ENCODE measurements around the gene KPNA5. TPM values are rescaled to one million over a fixed set of nuclear protein-coding genes. Genes with fewer than 3 reads are reported as not detected.
"Not testable (repeated sequence)": the region's sequence is repeated elsewhere in the genome, so short reads cannot be mapped to it uniquely, and the experiment has no call there.

KPNA5 gene
- 13.5 TPM for total RNA-seq
- long read RNA-seq, full-length matches to known transcripts: 9 of 14 reads
- long read RNA-seq, partial matches to known transcripts: 2 of 14 reads
- long read RNA-seq, other reads (novel, unspliced or antisense): 3 of 14 reads

DNA sequence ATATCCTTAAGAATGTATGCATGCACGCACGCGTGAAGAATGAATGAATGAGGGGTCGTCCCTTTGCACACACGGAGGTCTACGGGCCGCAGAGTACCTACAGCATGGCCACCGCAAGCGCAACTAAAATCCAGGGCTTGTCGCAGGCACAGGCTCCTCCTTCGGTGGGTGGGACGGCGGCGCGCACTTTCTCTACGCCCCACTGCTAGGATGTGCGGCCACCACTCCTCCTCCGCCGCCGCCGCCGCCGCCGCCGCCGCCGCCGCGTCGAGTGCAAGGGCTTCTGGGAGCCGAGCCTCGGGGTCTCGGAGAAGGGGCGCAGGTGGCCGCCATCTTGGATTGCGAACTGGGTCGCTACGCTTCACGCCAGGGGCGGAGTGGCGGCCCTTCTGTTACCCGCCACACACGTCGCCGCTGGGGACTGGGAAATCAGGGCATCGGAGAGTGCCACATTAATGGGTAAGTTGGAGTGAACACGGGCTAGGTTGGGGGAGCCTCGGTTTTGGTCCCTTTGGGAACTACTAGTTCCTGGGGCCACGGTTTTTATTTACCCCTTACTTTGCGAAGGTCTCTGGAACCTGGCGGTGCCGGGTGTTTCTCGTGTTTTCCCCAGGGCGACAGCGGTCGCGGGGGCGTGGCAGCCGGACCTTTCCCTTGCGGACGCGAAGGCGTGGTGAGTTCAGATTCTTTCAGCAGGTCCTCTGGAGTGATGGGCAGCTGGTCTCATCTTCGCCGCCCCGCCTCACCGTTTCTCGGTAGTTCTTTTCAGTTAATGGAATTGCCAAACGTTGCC lies at the start of gene KPNA5:
Gene KPNA5, plus strand, starts transcription at position 332 of the 793 bp plus-strand sequence. Its CDS starts 124 bp downstream, at position 456.
- DNase-seq (ENCODE audit: low spot score): peak; percentile 95

DNA sequence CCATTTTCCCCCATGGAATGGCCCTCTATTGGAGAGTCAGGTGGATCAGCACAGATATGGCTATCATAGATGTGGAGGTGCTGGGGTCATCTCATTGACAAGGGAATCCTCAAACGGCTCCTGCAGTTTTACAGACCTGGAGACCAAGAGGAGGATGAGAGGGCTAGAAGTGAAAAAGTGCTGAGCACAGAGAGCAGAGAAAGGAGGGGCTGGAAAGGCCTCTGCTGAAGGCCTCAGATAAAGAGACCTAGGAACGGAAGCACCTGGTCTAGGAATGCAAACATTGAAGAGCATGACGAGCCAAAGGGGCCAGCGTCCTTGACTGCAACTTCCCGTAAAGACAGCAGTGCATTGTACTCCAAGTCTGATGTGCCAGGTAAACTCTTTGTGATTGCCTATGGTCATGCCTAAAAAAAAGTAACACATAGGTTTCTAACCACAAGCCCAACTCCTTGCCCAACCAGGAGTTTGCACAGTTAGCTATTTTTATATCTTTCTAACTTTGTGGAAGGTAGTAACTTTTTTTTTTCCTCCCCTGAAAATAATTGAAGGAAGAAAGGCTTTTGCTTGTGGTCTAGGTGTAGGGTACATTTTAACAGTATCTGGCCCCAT lies 49.5 kb upstream of the KPNA5 start:
- no peak for DNase-seq (ENCODE audit: low spot score)

DNA sequence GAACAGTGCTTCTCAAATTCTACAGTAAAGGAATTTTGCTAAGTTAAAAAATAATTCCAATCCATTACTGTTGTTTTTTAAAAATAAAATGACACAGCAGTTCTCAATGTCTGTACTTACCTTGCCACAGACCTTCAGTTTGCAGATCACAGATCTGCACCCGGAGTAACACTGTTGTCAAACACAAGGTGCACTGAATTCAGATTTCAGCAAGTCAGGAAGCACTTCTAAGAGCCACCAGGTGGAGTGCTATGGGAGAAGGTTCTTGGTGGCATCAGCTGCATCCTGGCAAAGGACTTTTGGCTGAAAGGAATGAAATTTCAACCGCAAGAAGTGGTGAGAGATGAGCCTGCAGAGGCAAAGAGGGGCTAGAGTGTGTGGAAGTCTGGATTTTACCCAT lies 47.3 kb upstream of the KPNA5 start:
- no peak for DNase-seq (ENCODE audit: low spot score)

DNA sequence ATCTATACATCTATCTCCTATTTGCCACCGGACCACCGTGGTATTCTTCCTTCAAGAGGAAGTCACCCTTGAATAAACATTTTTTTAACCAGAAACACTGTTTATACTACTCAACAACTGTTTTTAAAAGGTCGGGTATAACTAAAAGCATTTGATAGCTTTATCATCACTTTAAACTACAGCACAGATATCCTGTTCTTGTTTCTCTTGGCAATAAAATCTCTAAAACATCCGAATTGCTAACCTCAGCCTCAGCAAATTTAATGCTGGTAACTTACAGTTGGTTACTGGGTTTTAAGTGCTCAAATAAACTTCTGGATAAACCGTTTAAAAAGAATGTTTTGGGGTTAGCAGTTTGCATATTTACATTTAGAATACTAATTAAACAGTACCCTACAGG lies 32.9 kb upstream of the KPNA5 start:
- DNase-seq (ENCODE audit: low spot score): no peak

DNA sequence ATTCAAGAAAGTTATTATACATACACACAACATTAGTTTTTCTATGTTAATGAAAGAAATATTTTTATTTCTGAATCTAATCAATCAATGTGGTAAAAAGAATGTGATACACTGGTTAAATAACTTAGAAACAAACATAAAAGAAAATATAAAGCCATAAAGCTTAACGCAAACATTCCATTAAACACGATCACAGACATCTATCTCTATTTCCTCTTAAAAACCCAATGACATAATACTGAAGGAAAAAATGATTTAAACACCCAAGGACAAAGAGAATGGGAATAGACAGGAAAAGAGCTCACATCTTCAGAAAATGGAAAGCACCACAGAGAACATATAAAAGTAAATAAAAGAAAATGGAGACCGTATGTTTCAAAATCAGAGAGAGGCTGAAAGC lies 31.9 kb upstream of the KPNA5 start:
- no peak for DNase-seq (ENCODE audit: low spot score)

DNA sequence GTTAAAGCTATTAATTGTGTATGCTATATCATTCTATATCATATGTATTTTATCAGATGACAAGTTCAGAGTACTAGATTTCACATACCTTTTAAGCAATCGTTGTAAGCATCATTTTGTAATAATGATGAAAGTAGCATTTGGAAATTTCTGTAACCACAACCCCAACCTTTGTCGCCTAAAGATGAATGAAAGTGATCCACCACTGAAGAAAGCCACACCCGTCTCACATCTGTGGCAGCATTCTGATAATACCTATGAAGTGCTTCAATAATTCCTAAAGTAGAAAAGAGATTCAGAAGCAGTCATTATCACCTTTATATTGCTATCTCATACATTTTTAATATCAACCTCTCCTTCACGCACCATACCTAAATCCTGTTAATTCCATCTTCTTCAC lies 29.1 kb upstream of the KPNA5 start:
- no peak for DNase-seq (ENCODE audit: low spot score)

GRCh38 chr6:116661594-116661993 lies 19.4 kb upstream of the KPNA5 start:
- DNase-seq (ENCODE audit: low spot score): no peak

GRCh38 chr6:116662202-116662601 lies 18.8 kb upstream of the KPNA5 start:
- DNase-seq (ENCODE audit: low spot score): no peak

DNA sequence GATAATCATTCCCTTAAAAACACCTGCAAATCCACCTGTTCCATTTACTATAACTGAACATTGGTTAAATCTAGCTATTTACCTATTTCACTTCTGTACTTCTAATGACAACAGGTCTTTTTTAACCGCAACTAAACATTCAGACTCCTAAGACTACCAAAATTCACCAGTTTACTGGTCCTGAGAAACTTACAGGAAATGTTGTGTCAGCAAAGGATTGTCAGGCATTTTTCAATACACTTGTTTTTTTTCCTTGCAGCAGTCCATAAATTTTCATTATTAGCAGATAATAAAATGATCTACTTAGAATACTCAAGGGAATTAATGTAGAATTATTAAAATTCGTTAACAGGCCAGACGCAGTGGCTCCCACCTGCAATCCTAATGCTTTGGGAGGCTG lies 17.7 kb upstream of the KPNA5 start:
- no peak for DNase-seq (ENCODE audit: low spot score)

- DNase-seq (ENCODE audit: low spot score): not testable (repeated sequence)
These were observed 16.8 kb upstream of the KPNA5 start for GRCh38 chr6:116664169-116664568.

DNA sequence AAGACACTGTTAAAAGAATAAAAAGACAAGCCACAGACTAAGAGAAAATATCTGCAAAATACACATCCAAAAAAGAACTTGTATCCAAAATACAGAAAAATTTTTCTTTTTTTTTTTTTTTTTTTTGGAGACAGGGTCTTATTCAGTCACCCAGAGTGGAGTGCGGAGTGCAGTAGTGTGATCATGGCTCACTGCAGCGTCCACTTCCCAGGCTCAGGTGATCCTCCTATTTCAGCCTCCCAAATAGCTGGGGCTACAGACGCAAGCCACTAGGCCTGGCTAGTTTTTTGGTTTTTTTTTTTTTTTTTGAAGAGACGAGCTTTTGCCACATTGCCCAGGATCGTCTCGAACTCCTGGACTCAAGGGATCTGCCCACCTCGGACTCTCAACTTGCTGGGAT lies 15.5 kb upstream of the KPNA5 start:
- DNase-seq (ENCODE audit: low spot score): no peak

DNA sequence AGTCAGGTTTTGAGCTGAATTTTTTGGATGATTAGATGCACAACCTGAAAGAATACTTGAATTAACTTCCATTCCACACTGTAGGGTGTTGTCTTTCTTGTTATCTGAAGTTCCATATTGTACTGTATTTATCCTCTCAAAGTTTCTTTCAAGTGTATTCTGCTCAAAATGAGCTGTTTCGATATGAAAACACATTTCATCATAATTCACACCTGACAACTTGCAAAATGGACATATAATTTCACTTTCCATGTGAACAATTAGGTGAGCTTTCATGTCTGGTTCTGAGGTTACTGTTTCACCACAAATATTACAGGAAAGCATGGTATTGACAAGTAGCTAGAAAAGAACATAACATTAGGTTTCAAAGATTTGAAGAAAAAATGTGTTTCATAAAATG lies 14.1 kb upstream of the KPNA5 start:
- no peak for DNase-seq (ENCODE audit: low spot score)

DNA sequence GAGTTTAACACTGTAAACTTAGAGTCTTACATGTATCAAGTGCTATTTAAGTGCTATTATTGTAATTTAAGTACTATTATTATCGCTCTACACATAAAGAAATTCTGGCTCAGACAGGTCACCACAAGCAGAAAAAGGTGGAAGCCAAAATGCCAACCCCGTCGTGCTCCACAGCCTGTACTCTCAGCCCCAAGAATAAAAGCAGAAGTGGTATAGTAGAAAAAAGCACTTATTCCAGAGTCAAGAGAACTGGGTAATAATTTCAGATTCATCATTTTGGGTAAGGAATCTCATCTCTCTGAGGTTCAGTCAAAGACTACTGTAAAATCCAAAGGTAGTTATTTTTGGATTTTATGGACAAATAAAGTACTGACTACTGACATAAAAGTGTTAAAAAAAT lies 13.4 kb upstream of the KPNA5 start:
- DNase-seq (ENCODE audit: low spot score): no peak

DNA sequence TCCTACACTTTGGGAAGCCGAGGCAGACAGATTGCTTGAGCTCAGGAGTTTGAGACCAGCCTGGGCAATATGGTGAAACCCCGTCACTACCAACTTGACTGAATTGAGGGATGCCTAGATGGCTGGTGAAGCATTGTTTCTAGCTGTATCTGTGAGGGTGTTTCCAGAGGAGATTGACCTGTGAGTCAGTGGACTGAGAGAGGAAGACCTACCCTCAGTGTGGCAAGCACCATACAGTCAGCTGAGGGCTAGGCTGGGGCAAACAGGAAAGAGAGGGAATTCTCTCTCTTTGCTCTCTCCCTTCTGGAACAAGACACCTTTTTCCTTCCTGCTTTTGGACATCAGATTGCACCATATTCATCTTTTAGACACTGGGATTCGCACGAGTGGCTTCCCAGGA lies 8.7 kb upstream of the KPNA5 start:
- DNase-seq (ENCODE audit: low spot score): no peak

DNA sequence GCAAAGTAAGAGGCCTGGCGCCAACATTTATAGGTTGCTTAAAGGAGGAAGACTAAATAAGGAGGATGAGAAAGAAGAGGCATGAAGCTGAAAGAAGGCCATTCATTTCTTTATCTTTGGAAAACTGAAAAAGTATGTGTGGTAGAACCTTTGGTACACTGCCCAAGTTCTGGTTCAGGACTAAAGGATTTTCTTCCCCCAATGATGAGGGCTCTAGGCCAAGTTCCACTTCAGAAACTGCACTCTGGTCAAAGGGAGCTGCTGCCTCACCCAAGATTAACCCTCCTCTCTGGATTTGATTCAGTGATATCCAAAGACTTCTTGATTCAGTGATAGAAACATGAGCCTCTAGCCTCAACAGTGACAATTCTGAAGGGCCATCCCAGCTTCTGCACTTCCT lies 5.0 kb upstream of the KPNA5 start:
- DNase-seq (ENCODE audit: low spot score): no peak

- DNase-seq (ENCODE audit: low spot score): no peak
These were observed 1.3 kb downstream of the KPNA5 start for GRCh38 chr6:116682334-116682712.

DNA sequence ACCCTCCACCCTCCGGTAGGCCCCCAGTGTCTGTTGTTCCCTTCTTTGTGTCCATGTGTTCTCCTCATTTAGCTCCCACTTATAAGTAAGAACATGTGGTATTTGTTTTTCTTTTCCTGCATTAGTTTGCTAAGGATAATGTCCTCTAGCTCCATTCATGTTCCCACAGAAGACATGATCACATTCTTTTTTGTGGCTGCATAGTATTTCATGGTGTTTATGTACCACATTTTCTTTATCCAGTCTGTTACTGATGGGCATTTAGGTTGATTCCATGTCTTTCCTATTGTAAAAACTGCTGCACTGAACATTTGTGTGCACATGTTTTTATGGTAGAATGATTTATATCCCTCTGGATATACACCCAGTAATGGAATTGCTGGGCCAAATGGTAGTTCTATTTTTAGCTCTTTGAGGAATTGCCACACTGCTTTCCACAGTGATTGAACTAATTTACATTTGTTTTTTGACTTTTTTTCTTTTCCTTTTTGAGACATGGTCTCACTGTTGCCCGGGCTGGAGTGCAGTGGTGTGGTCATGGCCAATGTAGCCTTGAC lies 4.5 kb downstream of the KPNA5 start:
- no peak for DNase-seq (ENCODE audit: low spot score)

DNA sequence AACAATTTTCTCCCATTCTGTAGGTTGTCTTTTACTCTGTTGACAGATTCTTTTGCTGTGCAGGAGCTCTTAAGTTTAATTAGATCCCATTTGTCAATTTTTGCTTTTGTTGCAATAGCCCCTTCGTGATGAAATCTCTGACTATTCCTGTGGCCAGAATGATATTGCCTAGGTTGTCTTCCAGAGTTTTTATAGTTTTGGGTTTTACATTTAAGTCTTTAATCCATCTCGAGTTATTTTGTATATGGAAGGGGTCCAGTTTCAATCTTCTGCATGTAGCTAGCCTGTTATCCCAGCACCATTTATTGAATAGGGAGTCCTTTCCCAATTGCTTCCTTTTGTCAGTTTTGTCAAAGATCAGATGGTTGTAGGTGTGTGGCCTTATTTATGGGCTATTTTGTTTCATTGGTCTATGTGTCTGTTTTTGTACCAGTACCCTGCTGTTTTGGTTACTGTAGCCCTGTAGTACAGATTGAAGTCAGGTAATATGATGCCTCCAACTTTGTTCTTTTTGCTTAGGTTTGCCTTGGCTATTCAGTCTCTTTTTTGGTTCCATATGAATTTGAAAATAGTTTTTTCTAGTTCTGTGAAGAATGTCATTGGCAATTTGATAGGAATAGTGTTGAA lies 5.6 kb downstream of the KPNA5 start:
- not testable (repeated sequence) for DNase-seq (ENCODE audit: low spot score)

GRCh38 chr6:116691154-116691553 lies 10.1 kb downstream of the KPNA5 start:
- DNase-seq (ENCODE audit: low spot score): no peak

DNA sequence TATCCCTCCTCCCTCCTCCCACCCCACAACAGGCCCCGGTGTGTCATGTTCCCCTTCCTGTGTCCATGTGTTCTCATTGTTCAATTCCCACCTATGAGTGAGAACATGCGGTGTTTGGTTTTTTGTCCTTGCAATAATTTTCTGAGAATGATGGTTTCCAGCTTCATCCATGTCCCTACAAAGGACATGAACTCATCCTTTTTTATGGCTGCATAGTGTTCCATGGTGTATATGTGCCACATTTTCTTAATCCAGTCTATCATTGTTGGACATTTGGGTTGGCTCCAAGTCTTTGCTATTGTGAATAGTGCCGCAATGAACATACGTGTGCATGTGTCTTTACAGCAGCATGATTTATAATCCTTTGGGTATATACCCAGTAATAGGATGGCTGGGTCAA lies 11.9 kb downstream of the KPNA5 start:
- not testable (repeated sequence) for DNase-seq (ENCODE audit: low spot score)

DNA sequence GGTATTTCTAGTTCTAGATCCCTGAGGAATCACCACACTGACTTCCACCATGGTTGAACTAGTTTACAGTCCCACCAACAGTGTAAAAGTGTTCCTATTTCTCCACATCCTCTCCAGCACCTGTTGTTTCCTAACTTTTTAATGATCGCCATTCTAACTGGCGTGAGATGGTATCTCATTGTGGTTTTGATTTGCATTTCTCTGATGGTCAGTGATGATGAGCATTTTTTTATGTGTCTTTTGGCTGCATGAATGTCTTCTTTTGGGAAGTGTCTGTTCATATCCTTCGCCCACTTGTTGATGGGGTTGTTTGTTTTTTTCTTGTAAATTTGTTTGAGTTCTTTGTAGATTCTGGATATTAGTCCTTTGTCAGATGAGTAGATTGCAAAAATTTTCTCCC lies 12.3 kb downstream of the KPNA5 start:
- not testable (repeated sequence) for DNase-seq (ENCODE audit: low spot score)

DNA sequence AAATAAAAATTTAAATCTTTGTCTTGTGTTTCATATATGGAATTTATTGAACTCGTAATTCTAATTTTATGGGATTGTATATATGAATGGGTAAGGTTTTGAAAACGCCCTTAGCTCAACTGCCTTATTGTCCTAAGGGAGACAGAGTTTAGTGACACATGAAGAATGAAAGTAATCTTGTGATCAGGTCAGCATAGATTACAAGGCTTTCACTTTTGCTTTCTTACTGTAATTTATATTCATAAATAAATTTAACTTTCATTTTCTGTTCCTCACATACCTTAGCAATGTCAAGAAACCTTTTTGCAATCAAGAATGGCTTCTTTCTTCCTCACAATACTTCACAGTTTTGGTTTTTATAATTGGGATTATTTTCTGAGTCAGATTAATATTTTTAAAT lies 14.4 kb downstream of the KPNA5 start:
- DNase-seq (ENCODE audit: low spot score): no peak

All from mesenteric fat pad (tissue), 1 donor.